Measurements from ENCODE around the gene MRPL12.

MRPL12 gene

GRCh38 chr17:81712468-81713003, 9.4 kb downstream of the MRPL12 start:
- DNase-seq (ENCODE audit: low read depth): peak; percentile 17
- TF ChIP-seq CTCF (IDR thresholded peaks at IDR 0.05; ENCODE audit: low read length, missing control alignments): no peak
- H3K4me3 ChIP-seq (replicated peaks; ENCODE audit: low read depth, low read length): peak overlapping the region; percentile 58

- H3K4me3 ChIP-seq (replicated peaks; ENCODE audit: low read depth, low read length): peak overlapping the region; percentile 58
- no peak for DNase-seq (ENCODE audit: low read depth)
- no peak for TF ChIP-seq CTCF (IDR thresholded peaks at IDR 0.05; ENCODE audit: low read length, missing control alignments)
Measured at GRCh38 chr17:81713004-81713555, 9.9 kb downstream of the MRPL12 start.

DNA sequence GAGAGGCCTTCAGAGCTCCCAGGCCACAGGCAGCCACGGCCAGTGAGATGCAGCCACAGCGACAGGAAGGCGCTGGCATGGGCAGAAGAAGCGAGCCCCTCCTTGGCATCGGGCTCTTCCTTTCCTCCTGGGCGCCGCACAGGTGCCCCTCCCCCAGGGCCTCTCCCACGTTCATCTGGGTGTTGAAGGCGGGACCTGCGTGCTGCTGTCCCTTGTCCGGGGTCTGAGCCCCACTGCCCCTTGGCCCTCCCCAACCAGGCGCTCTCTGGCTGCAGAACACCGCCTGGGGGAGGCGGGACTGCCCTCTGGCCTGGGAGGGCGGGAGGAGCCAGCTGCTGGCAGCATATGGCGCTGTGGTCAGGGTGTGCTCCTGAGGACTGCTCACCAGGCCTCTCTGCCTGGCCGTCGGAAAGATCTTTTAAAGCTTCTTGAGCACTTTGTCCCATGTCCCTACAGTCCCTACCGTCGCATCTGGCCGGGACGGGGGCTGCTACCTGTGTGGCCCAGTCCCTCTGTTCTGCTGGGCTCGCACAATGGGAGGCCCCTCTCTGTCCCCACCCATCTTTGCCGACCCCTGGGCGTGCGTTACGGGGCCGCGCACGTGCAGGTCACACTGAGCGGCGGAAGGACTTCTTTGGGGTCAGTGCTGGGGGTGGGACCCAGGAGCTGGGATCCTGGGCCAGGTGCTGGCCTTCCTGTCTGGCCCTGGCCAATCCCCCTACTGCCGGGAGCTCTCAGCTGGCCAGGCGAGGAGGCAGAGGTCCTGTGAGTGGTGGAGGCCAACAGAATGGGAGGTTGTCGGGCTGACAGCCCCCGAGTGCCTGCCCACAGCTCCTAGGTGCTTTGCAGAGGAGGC, 10.6 kb downstream of the MRPL12 start:
- H3K4me3 ChIP-seq (replicated peaks; ENCODE audit: low read depth, low read length): no peak overlapping the region
- no peak for DNase-seq (ENCODE audit: low read depth)
- TF ChIP-seq CTCF (IDR thresholded peaks at IDR 0.05; ENCODE audit: low read length, missing control alignments): no peak

- DNase-seq (ENCODE audit: low read depth): no peak
Measured at GRCh38 chr17:81714412-81715106, 11.4 kb downstream of the MRPL12 start.

DNA sequence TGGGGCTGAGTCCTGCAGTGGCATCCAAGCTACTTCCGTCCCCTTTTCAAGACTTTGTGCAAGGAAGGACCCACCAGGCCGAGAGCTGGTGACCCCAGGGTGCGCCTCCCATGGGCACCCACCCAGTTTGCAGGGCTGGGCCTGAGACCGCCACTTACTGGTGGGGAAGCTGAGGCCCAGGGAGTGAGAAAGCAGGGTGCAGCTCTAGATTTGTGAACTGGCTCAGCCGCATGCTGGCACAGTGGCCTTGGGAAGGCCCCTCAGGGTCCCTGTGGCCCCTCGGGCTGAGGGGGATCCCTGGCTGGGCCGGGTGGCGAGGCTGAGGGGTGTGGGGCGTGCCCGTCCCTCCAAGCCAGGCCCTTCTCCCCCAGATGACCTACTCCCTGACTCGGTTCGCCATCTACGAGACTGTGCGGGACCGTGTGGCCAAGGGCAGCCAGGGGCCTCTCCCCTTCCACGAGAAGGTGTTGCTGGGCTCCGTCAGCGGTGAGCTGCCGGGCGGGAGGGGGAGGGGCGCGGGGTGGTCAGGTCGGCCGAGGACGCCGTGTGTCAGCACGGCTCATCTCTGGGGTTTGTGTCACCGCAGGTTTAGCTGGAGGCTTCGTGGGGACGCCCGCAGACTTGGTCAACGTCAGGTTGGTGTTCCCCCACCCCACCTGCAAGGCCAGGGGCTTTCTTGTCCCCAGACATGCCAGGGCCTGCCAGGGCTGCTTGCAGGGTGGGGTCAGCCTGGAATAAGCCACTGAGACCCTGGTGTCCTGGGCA, 12.1 kb downstream of the MRPL12 start:
- TF ChIP-seq CTCF (IDR thresholded peaks at IDR 0.05; ENCODE audit: low read length, missing control alignments): no peak
- no peak overlapping the region for H3K4me3 ChIP-seq (replicated peaks; ENCODE audit: low read depth, low read length)

More at GRCh38 chr17:81714412-81715106, 11.4 kb downstream of the MRPL12 start:
- TF ChIP-seq CTCF (IDR thresholded peaks at IDR 0.05; ENCODE audit: low read length, missing control alignments): no peak
- H3K4me3 ChIP-seq (replicated peaks; ENCODE audit: low read depth, low read length): no peak overlapping the region

GRCh38 chr17:81715872-81716673, 12.9 kb downstream of the MRPL12 start:
- no peak for DNase-seq (ENCODE audit: low read depth)
- H3K4me3 ChIP-seq (replicated peaks; ENCODE audit: low read depth, low read length): no peak overlapping the region
- TF ChIP-seq CTCF (IDR thresholded peaks at IDR 0.05; ENCODE audit: low read length, missing control alignments): no peak

More for the DNA sequence above, 12.1 kb downstream of the MRPL12 start:
- DNase-seq (ENCODE audit: low read depth): no peak
